Astrocyte (in vitro differentiated cells and primary cell): ENCODE data around the gene ARID3B. TPM values are rescaled to one million over a fixed set of nuclear protein-coding genes. Genes with fewer than 3 reads are reported as not detected.

Source experiments
- DNase-seq: peaks from one replicate; pipeline ENCODE4 v3.0.0-alpha.2; 2010; ENCODE audit warnings: low read depth
- FAIRE-seq: peaks from 2 replicates; lab custom pipeline; 2011; peaks lifted over from hg19 to GRCh38; lab: Jason Lieb, UNC
- H2AFZ ChIP-seq: 2 replicates; pipeline ENCODE4 v1.6.0; 2012; ENCODE audit warnings: low read depth, low read length, inconsistent platforms
- H3K27ac ChIP-seq: 2 replicates; pipeline ENCODE4 v1.5.1; 2011; ENCODE audit warnings: low read depth, low read length, inconsistent platforms
- H3K27me3 ChIP-seq: 2 replicates; pipeline ENCODE4 v1.6.0; 2011; ENCODE audit warnings: low read length, inconsistent platforms; ENCODE audit not compliant: insufficient read depth
- H3K36me3 ChIP-seq: 2 replicates; pipeline ENCODE4 v1.5.1; 2011; ENCODE audit warnings: low read length, inconsistent platforms; ENCODE audit not compliant: insufficient read depth
- H3K4me1 ChIP-seq: 2 replicates; pipeline ENCODE4 v1.5.1; 2011; ENCODE audit warnings: low read length, inconsistent platforms; ENCODE audit not compliant: insufficient read depth
- H3K4me2 ChIP-seq: 2 replicates; pipeline ENCODE4 v1.6.0; 2012; ENCODE audit warnings: low read length, inconsistent platforms
- H3K4me3 ChIP-seq: 2 replicates; pipeline ENCODE4 v1.5.1; 2011; ENCODE audit warnings: low read depth, mild to moderate bottlenecking, low read length, inconsistent platforms; ENCODE audit not compliant: insufficient read depth
- H3K79me2 ChIP-seq: 2 replicates; pipeline ENCODE4 v1.6.0; 2012; ENCODE audit warnings: mild to moderate bottlenecking, low read length, inconsistent platforms; ENCODE audit not compliant: insufficient read depth
- H3K9ac ChIP-seq: 2 replicates; pipeline ENCODE4 v1.6.0; 2012; ENCODE audit warnings: mild to moderate bottlenecking, low read length, inconsistent platforms
- H3K9me3 ChIP-seq: 2 replicates; pipeline ENCODE4 v1.5.1; 2012; ENCODE audit warnings: low read depth, mild to moderate bottlenecking, low read length, inconsistent platforms; ENCODE audit not compliant: insufficient read depth
- H4K20me1 ChIP-seq: 2 replicates; pipeline ENCODE4 v1.6.0; 2012; ENCODE audit warnings: low read length, inconsistent platforms; ENCODE audit not compliant: insufficient read depth
- H3K27ac Mint-ChIP-seq: one replicate; pipeline ENCODE4 v1.8.0; 2021; ENCODE audit warnings: mild to moderate bottlenecking, mixed read lengths; ENCODE audit not compliant: unreplicated experiment
- H3K27me3 Mint-ChIP-seq: one replicate; pipeline ENCODE4 v1.8.0; 2021; ENCODE audit warnings: low read depth, mixed read lengths; ENCODE audit not compliant: unreplicated experiment
- H3K36me3 Mint-ChIP-seq: one replicate; pipeline ENCODE4 v1.8.0; 2021; ENCODE audit warnings: low read depth, mixed read lengths; ENCODE audit not compliant: unreplicated experiment
- H3K4me1 Mint-ChIP-seq: one replicate; pipeline ENCODE4 v1.8.0; 2021; ENCODE audit warnings: low read depth, mixed read lengths; ENCODE audit not compliant: unreplicated experiment
- H3K4me3 Mint-ChIP-seq: one replicate; pipeline ENCODE4 v1.8.0; 2021; ENCODE audit warnings: mild to moderate bottlenecking, moderate library complexity, mixed read lengths; ENCODE audit not compliant: unreplicated experiment
- H3K9me3 Mint-ChIP-seq: one replicate; pipeline ENCODE4 v1.8.0; 2021; ENCODE audit warnings: mild to moderate bottlenecking, mixed read lengths; ENCODE audit not compliant: unreplicated experiment
- CTCF ChIP-seq: IDR thresholded peaks from 2 replicates; pipeline ENCODE4 v1.5.1; 2011; ENCODE audit warnings: low read depth, mild to moderate bottlenecking, inconsistent platforms, low read length, moderate library complexity; ENCODE audit not compliant: insufficient read depth
- EZH2 ChIP-seq: IDR thresholded peaks from 2 replicates; pipeline ENCODE4 v1.6.1; 2012; ENCODE audit warnings: mild to moderate bottlenecking, low read length, inconsistent platforms; ENCODE audit not compliant: insufficient read depth
- total RNA-seq: library from RNA; stranded (reverse); gene quantifications from 2 replicates; pipeline ENCODE4 v1.2.1, GENCODE V29; 2021

ARID3B gene
- total RNA-seq, 1 donor from 2014 or later = 18.5 TPM

- H3K27me3 ChIP-seq = no peaks in the 10 kb centered on the region
- peak overlapping the region; percentile 31 for H3K9ac ChIP-seq
- Mint-ChIP-seq H3K27me3 (no peaks in the 10 kb centered on the region), H3K36me3 (peaks cover 9% of the 10 kb centered on the region), H3K4me3 (no peak overlapping the region), H3K4me1 (peaks cover 26% of the 10 kb centered on the region), H3K27ac (peak overlapping the region; percentile 96), H3K9me3 (no peaks in the 10 kb centered on the region)
- no peak overlapping the region for H2AFZ ChIP-seq
- H3K4me1 ChIP-seq = peaks cover 18% of the 10 kb centered on the region
- no peak for TF ChIP-seq EZH2
- TF ChIP-seq CTCF = no peak
- H3K4me3 ChIP-seq = no peak overlapping the region
- peak overlapping the region; percentile 51 for H3K4me2 ChIP-seq
- no peaks in the 10 kb centered on the region for H3K9me3 ChIP-seq
- peaks cover 50% of the 10 kb centered on the region for H3K79me2 ChIP-seq
- peaks cover 12% of the 10 kb centered on the region for H3K36me3 ChIP-seq
- FAIRE-seq (no peak), DNase-seq (peak; percentile 68)
- H4K20me1 ChIP-seq = peaks cover 54% of the 10 kb centered on the region
- peak overlapping the region; percentile 25 for H3K27ac ChIP-seq
Observed at GRCh38 chr15:74642734-74643664, 102.0 kb downstream of the ARID3B start.

- Histone ChIP-seq H3K4me2 (peak overlapping the region; percentile 51), H3K9me3 (no peaks in the 10 kb centered on the region), H3K79me2 (peaks cover 57% of the 10 kb centered on the region), H2AFZ (no peak overlapping the region), H3K27me3 (no peaks in the 10 kb centered on the region), H3K4me3 (no peak overlapping the region), H3K4me1 (peaks cover 18% of the 10 kb centered on the region), H4K20me1 (peaks cover 60% of the 10 kb centered on the region), H3K36me3 (peaks cover 10% of the 10 kb centered on the region), H3K27ac (peak overlapping the region; percentile 25), H3K9ac (no peak overlapping the region)
- Mint-ChIP-seq H3K27me3 (no peaks in the 10 kb centered on the region), H3K27ac (peak overlapping the region; percentile 96), H3K4me3 (no peak overlapping the region), H3K9me3 (no peaks in the 10 kb centered on the region), H3K36me3 (peaks cover 13% of the 10 kb centered on the region), H3K4me1 (peaks cover 31% of the 10 kb centered on the region)
- TF ChIP-seq EZH2 = no peak
- no peak for TF ChIP-seq CTCF
- no peak for FAIRE-seq
- no peak for DNase-seq
Observed at GRCh38 chr15:74643665-74644204, 102.7 kb downstream of the ARID3B start.
